ENCODE data around the gene NFIC.

- TF ChIP-seq CTCF (IDR thresholded peaks at IDR 0.05; ENCODE audit: low read depth, low read length, poor library complexity, severe bottlenecking) = no peak
- TF ChIP-seq EZH2phosphoT487 (IDR thresholded peaks at IDR 0.05; ENCODE audit: borderline replicate concordance, low read length) = no peak
Observed at GRCh38 chr19:3518255-3518654, 151.9 kb downstream of the NFIC start.

Data from DOHH2 (cell line).